Neural progenitor cell (in vitro differentiated cells): ENCODE results near the gene SPTLC1. TPM values are rescaled to one million over a fixed set of nuclear protein-coding genes. Genes with fewer than 3 reads are reported as not detected.
"Not testable (repeated sequence)": the region's sequence is repeated elsewhere in the genome, so short reads cannot be mapped to it uniquely, and the experiment has no call there.

Source experiments
- DNase-seq: peaks from one replicate; pipeline ENCODE4 v3.0.0-alpha.2; 2016; ENCODE audit warnings: low spot score
- H2AFZ ChIP-seq: fragments of 200-600 bp; sonication (generic); replicated peaks from 2 replicates; pipeline ENCODE4 v1.6.1; 2016; ENCODE audit warnings: antibody characterized with exemption
- H3F3A ChIP-seq: fragments of 200-600 bp; sonication (generic); 2 replicates; pipeline ENCODE4 v1.6.1; 2016; ENCODE audit warnings: antibody characterized with exemption, low read depth
- H3K27ac ChIP-seq: fragments of 200-600 bp; sonication (generic); 2 replicates; pipeline ENCODE4 v1.5.1; 2016; ENCODE audit warnings: mild to moderate bottlenecking
- H3K27me3 ChIP-seq: fragments of 200-600 bp; sonication (generic); 2 replicates; pipeline ENCODE4 v1.6.1; 2016; ENCODE audit warnings: mild to moderate bottlenecking, moderate library complexity
- H3K36me3 ChIP-seq: fragments of 200-600 bp; sonication (generic); 2 replicates; pipeline ENCODE4 v1.5.1; 2016
- H3K4me1 ChIP-seq: fragments of 200-600 bp; sonication (generic); 2 replicates; pipeline ENCODE4 v1.6.1; 2016; ENCODE audit warnings: mixed run types
- H3K4me2 ChIP-seq: fragments of 200-600 bp; sonication (generic); 2 replicates; pipeline ENCODE4 v1.6.1; 2016
- H3K4me3 ChIP-seq: fragments of 200-600 bp; sonication (generic); 2 replicates; pipeline ENCODE4 v1.5.1; 2016
- H3K79me2 ChIP-seq: fragments of 200-600 bp; sonication (generic); 2 replicates; pipeline ENCODE4 v1.6.1; 2016; ENCODE audit warnings: low read depth
- H3K9ac ChIP-seq: fragments of 200-600 bp; sonication (generic); 2 replicates; pipeline ENCODE4 v1.6.1; 2016
- H3K9me3 ChIP-seq: fragments of 200-600 bp; sonication (generic); 2 replicates; pipeline ENCODE4 v1.5.1; 2016; ENCODE audit warnings: low read depth
- H4K20me1 ChIP-seq: fragments of 200-600 bp; sonication (generic); 2 replicates; pipeline ENCODE4 v1.6.1; 2016; ENCODE audit warnings: low read depth
- H3K27ac Mint-ChIP-seq: 3 replicates; pipeline ENCODE4 v1.8.0; 2021; ENCODE audit warnings: mixed read lengths
- H3K27me3 Mint-ChIP-seq: 2 replicates; pipeline ENCODE4 v1.8.0; 2022; ENCODE audit warnings: low read depth, mild to moderate bottlenecking, inconsistent platforms, moderate library complexity, mixed read lengths; ENCODE audit not compliant: insufficient read depth
- H3K36me3 Mint-ChIP-seq: 3 replicates; pipeline ENCODE4 v1.8.0; 2021; ENCODE audit warnings: mixed read lengths
- H3K4me1 Mint-ChIP-seq: 3 replicates; pipeline ENCODE4 v1.8.0; 2021; ENCODE audit warnings: mixed read lengths
- H3K4me3 Mint-ChIP-seq: 3 replicates; pipeline ENCODE4 v1.8.0; 2021; ENCODE audit warnings: mild to moderate bottlenecking, moderate library complexity, mixed read lengths
- H3K9me3 Mint-ChIP-seq: 3 replicates; pipeline ENCODE4 v1.8.0; 2020; ENCODE audit warnings: mixed read lengths
- EZH2 ChIP-seq: fragments of 200-600 bp; sonication (generic); IDR thresholded peaks from 2 replicates; pipeline ENCODE4 v1.6.1; 2017; ENCODE audit warnings: antibody characterized with exemption, mild to moderate bottlenecking, moderate library complexity
- EZH2phosphoT487 ChIP-seq: fragments of 200-600 bp; sonication (generic); IDR thresholded peaks from 2 replicates; pipeline ENCODE4 v1.6.1; 2017; ENCODE audit warnings: antibody characterized with exemption
- total RNA-seq: library from RNA; depleted of rRNA; stranded (reverse); fragments of >200 nt; gene quantifications from 2 replicates; pipeline ENCODE4 v1.2.3, GENCODE V29; 2015; ENCODE audit warnings: low replicate concordance
- TF ChIP-seq, protein P1 (sequence below): fragments of 200-600 bp; sonication (generic); IDR thresholded peaks from 2 replicates; pipeline ENCODE4 v1.5.1; 2017; ENCODE audit warnings: antibody characterized with exemption, mild to moderate bottlenecking

SPTLC1 gene
- total RNA-seq, 1 donor from 2014 or later: 119 TPM

DNA sequence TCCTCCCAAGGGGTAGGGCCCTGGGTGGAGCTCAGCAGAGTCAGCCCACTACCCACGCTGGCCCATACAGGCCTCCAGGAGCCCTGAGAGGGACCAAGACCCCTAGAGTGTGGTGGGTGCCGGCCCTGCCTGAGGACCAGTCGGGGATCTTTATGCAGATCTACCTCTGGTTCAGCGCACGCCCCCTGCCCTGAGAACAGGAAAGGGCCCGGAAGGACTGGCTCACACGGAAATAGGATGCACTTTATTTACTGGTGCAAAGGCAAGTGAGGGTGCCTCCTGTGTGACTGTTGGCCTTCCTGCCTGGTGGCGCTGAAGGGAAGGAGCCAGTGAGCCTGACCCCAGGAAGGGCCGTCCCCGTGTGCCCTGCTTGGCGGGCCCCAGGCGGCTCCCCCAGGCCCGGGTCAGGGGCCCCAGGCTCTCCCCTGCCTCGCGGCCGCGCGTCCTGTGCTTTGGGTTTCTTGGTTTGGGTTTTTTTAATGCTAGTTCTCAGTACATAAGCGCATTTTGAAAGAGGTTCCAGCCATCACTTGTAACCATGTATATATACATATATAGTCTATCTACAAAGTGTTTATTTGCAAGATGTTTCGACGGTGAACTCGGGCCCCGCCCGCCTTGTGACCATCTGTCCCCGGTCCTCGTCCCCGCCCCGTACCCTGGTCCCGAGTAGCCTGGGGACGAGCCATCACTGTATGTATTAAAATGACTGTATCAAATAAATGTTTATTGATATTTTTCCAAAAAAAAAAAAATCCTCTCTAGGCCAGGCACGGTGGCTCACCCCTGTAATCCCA, 88.8 kb downstream of the SPTLC1 start:
- H3K9me3 ChIP-seq: no peaks in the 10 kb centered on the region
- no peaks in the 10 kb centered on the region for H4K20me1 ChIP-seq
- Mint-ChIP-seq H3K27ac (no peak overlapping the region), H3K27me3 (no peaks in the 10 kb centered on the region), H3K4me1 (no peaks in the 10 kb centered on the region), H3K9me3 (peaks cover 5% of the 10 kb centered on the region), H3K4me3 (no peak overlapping the region), H3K36me3 (no peaks in the 10 kb centered on the region)
- no peaks in the 10 kb centered on the region for H3F3A ChIP-seq
- H3K36me3 ChIP-seq: no peaks in the 10 kb centered on the region
- H2AFZ ChIP-seq: no peak overlapping the region
- H3K4me2 ChIP-seq: no peak overlapping the region
- H3K27me3 ChIP-seq: no peaks in the 10 kb centered on the region
- no peak for DNase-seq
- no peaks in the 10 kb centered on the region for H3K4me1 ChIP-seq
- H3K9ac ChIP-seq: no peak overlapping the region
- TF ChIP-seq, protein P1, sequence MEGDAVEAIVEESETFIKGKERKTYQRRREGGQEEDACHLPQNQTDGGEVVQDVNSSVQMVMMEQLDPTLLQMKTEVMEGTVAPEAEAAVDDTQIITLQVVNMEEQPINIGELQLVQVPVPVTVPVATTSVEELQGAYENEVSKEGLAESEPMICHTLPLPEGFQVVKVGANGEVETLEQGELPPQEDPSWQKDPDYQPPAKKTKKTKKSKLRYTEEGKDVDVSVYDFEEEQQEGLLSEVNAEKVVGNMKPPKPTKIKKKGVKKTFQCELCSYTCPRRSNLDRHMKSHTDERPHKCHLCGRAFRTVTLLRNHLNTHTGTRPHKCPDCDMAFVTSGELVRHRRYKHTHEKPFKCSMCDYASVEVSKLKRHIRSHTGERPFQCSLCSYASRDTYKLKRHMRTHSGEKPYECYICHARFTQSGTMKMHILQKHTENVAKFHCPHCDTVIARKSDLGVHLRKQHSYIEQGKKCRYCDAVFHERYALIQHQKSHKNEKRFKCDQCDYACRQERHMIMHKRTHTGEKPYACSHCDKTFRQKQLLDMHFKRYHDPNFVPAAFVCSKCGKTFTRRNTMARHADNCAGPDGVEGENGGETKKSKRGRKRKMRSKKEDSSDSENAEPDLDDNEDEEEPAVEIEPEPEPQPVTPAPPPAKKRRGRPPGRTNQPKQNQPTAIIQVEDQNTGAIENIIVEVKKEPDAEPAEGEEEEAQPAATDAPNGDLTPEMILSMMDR: no peak
- TF ChIP-seq EZH2: no peak
- no peak for TF ChIP-seq EZH2phosphoT487
- no peak overlapping the region for H3K27ac ChIP-seq
- H3K79me2 ChIP-seq: no peaks in the 10 kb centered on the region
- H3K4me3 ChIP-seq: no peak overlapping the region

DNA sequence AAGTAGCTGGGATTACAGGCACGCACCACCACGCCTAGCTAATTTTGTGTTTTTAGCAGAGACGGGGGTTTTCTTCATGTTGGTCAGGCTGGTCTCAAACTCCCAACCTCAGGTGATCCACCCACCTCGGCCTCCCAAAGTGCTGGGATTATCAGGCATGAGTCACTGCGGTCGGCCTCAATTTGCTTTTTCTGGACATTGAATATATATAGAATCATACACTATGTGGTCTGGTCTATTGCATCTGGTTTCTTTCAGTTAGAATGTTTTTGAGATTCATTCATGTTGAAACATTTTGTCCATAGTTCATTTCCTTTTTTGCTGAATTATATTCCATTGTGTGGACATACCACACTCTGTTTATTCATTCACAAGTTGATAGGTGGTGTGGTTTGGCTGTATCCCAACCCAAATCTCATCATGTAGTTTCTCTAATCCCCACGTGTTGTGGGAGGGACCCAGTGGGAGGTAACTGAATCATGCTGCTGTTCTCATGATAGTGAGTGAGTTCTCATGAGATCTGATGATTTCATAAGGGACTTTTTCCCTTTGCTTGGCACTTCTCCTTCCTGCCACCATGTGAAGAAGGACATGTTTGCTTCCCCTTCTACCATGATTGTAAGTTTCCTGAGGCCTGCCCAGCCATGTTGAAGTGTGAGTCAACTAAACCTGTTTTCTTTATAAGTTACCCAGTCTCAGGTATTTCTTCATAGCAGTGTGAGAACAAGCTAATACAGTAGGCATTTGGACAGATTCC, 93.2 kb downstream of the SPTLC1 start:
- H3K27ac Mint-ChIP-seq, H3K27me3 ChIP-seq, H4K20me1 ChIP-seq, H3K79me2 ChIP-seq, H3F3A ChIP-seq, H2AFZ ChIP-seq, H3K4me3 Mint-ChIP-seq, H3K27me3 Mint-ChIP-seq, H3K9me3 ChIP-seq, H3K4me2 ChIP-seq, H3K9me3 Mint-ChIP-seq, H3K4me1 ChIP-seq, DNase-seq, H3K27ac ChIP-seq, H3K4me3 ChIP-seq, H3K36me3 ChIP-seq, H3K4me1 Mint-ChIP-seq, H3K36me3 Mint-ChIP-seq, H3K9ac ChIP-seq: not testable (repeated sequence)

DNA sequence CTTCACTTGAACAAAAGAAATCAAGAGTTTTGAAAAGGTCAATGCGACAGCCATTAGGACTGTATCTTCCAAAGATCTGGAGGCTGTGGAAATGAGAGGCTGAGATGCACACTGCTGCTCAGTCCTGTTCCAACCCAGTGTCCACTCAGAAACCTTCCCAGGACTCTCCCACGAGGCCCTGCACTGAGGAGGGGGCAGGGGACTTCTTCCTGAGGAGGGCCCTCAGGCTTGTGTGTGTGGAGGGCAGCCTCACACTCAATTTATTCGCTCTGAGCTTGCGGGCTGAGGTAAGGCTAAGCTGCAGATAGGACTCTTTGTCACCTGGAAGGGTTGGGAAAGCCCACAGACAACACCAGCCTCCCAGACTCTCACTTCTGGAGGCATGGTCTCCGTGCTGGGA, 95.6 kb downstream of the SPTLC1 start:
- Histone ChIP-seq H3K9me3 (no peaks in the 10 kb centered on the region), H3K4me2 (no peak overlapping the region), H3K27ac (no peak overlapping the region), H4K20me1 (no peaks in the 10 kb centered on the region), H3K36me3 (no peaks in the 10 kb centered on the region), H2AFZ (peak overlapping the region; percentile 89), H3K27me3 (no peaks in the 10 kb centered on the region), H3K4me1 (no peaks in the 10 kb centered on the region), H3K9ac (no peak overlapping the region), H3K79me2 (no peaks in the 10 kb centered on the region), H3F3A (no peaks in the 10 kb centered on the region), H3K4me3 (no peak overlapping the region)
- DNase-seq: no peak
- H3K9me3 Mint-ChIP-seq: peaks cover 10% of the 10 kb centered on the region
- TF ChIP-seq EZH2phosphoT487: no peak
- TF ChIP-seq, protein P1: no peak
- TF ChIP-seq EZH2: no peak
- peak overlapping the region; percentile 50 for H3K27ac Mint-ChIP-seq
- H3K36me3 Mint-ChIP-seq: no peaks in the 10 kb centered on the region
- H3K4me3 Mint-ChIP-seq: no peak overlapping the region
- no peaks in the 10 kb centered on the region for H3K4me1 Mint-ChIP-seq
- no peaks in the 10 kb centered on the region for H3K27me3 Mint-ChIP-seq
